ENCODE measurements around the gene PML.

PML gene, protein sequence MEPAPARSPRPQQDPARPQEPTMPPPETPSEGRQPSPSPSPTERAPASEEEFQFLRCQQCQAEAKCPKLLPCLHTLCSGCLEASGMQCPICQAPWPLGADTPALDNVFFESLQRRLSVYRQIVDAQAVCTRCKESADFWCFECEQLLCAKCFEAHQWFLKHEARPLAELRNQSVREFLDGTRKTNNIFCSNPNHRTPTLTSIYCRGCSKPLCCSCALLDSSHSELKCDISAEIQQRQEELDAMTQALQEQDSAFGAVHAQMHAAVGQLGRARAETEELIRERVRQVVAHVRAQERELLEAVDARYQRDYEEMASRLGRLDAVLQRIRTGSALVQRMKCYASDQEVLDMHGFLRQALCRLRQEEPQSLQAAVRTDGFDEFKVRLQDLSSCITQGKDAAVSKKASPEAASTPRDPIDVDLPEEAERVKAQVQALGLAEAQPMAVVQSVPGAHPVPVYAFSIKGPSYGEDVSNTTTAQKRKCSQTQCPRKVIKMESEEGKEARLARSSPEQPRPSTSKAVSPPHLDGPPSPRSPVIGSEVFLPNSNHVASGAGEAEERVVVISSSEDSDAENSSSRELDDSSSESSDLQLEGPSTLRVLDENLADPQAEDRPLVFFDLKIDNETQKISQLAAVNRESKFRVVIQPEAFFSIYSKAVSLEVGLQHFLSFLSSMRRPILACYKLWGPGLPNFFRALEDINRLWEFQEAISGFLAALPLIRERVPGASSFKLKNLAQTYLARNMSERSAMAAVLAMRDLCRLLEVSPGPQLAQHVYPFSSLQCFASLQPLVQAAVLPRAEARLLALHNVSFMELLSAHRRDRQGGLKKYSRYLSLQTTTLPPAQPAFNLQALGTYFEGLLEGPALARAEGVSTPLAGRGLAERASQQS

DNA sequence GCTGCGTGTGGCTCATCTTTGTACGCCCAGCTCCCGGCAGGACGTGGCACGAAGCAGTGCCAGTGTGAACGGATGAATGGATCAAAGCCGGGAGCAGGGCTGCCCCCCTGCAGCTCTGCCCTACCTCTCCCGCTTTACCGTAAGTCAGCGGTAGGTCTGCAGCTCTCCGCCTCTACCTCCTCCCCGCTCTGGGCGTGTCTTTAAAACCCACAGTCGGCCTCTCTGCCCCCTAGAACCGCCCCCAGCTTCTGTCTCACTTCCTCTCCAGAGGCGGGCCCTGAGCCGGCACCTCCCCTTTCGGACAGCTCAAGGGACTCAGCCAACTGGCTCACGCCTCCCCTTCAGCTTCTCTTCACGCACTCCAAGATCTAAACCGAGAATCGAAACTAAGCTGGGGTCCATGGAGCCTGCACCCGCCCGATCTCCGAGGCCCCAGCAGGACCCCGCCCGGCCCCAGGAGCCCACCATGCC lies at the start of gene PML:
Gene PML, plus strand, starts transcription at position 304 of the 471 bp plus-strand sequence. Its CDS starts 97 bp downstream, at position 401.
- DNase-seq = peak; percentile 80

GRCh38 chr15:73945130-73945508 lies 49.4 kb upstream of the PML start:
- DNase-seq = no peak

DNA sequence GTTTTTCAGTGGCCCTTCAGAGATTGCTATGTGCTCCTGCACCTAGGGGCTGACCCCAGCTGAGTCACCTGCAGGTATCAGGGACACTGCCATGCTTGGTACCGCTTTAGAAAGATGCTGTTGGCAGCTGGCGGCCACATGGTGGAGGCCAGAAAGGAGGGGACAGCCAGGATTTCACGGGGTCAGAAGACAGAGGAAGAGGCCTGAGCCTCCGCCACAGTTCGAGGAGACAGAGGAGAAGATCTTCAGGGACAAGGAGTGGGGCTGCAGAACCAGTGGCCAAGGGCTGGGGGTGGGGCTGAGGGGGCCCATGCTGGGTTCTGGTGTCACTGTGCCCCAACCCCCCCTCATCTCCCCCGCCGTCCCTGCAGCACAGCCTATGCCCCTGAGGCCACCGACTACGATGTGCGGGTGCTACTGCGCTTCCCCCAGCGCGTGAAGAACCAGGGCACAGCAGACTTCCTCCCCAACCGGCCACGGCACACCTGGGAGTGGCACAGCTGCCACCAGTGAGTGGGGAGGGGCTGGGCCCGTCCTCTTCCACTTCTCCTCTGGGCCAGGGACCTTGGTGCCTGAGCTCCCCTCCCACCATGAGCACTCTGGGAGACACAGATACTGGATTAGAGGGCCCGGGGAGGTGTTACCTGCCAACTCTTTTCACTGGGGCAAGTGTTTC lies 48.3 kb upstream of the PML start:
- DNase-seq = no peak

- DNase-seq = no peak
These were observed 47.6 kb upstream of the PML start for GRCh38 chr15:73946795-73947370.

GRCh38 chr15:73947651-73948050 lies 46.9 kb upstream of the PML start:
- no peak for DNase-seq

DNA sequence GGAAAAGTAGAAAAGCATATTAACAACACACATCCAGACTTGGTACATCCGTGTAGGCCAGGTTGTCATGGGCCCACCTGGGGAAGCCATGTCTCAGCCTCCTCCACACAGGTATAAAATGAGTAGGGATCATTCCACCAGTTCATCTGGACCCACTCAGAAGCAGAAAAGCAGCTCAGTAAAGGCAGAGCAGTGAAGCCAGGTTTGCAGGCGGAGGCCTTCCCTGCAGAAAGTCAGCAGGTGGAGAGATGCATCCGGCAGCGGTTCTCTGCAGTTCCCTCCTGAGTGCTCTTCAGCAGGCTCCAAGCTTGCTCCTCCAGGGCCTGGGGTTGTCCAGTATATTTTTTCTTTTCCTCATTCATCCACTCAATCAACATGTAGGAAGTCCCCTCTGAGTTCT lies 46.1 kb upstream of the PML start:
- DNase-seq = no peak

GRCh38 chr15:73948982-73949381 lies 45.5 kb upstream of the PML start:
- no peak for DNase-seq

DNA sequence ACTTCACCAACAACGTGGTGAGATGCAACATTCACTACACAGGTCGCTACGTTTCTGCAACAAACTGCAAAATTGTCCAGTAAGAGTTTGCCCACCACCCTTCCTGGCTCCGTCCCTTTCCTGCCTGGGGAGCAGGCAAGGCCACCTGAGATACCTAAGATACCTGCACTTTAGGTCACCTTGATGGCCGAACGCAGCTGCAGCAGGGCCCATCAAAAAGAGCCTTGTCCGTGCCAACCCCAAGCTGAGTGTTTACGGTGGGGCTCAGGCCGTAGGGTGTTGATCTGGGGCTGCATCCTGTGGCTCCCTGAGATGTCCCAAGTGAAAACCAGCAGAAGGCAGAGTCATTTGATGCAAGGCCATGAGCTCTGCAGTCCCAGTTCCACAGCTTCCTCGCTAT lies 45.0 kb upstream of the PML start:
- no peak for DNase-seq

GRCh38 chr15:73950479-73950830 lies 44.1 kb upstream of the PML start:
- no peak for DNase-seq

GRCh38 chr15:73950831-73951561 lies 43.5 kb upstream of the PML start:
- DNase-seq = peak; percentile 24

- DNase-seq = no peak
These were observed 42.9 kb upstream of the PML start for GRCh38 chr15:73951601-73952000.

DNA sequence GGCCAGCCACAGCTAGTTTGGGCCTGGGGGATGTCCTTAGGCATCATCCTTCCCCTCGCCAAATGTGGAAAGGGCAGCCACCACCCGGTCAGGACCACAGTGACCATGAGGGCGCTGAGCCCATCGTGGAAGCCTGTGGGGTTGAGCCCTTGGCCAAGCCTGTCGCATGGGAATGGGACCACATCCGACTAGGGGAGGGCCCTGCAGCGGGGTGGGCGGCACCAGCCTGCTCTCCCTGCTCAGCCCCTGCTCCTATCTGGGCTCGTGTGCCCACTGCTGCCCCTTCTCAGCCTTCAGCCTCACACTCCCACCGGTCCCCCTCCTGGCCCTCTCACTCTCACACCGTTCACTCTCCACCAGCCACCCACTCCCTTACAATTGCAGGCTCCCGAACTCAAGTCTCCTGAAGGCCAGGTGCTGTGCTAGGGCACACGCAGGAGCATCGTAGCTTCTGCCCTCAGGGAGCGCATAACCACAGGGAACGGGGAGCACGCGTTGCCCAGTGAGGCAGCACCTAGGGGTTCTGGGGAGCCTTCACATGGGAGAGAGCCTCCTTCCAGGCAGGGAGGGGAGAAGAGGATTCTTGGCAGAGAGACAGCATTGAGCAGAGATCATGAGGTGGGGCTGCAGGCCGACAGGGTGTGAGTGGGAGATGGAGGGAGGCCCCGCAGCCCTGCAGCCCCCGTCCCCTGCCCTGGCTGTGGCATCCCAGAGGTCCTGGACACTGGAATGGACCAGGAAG lies 42.2 kb upstream of the PML start:
- no peak for DNase-seq

GRCh38 chr15:73952913-73953750 lies 41.4 kb upstream of the PML start:
- no peak for DNase-seq

- no peak for DNase-seq
These were observed 40.0 kb upstream of the PML start for GRCh38 chr15:73954188-73955145.

- no peak for DNase-seq
These were observed 39.2 kb upstream of the PML start for GRCh38 chr15:73955326-73955725.

- no peak for DNase-seq
These were observed 38.4 kb upstream of the PML start for GRCh38 chr15:73955861-73956742.

GRCh38 chr15:73956743-73957135 lies 37.8 kb upstream of the PML start:
- peak; percentile 46 for DNase-seq

DNA sequence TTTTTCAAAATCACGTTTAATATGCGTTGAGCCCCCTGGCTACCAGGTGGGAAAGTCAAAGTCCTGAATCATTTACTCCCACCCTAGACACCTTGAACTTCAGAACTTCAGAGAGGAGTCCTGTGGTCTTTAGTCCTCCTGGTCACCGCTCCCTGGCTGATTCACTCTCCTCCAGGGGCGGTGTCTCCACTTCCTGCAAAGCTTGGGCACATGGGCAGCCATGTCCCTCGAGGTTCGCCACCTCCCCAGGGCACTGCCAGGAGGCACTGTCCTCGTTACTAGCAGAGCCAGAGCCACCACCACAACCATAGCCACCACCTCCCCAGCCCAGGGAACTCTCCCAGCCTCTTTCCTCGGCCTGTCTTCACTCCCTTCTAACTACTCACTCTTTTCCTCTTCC lies 37.2 kb upstream of the PML start:
- DNase-seq = no peak

Data from GOT3 (cell line).